Measurements from ENCODE around the gene PCBP1. TPM values are rescaled to one million over a fixed set of nuclear protein-coding genes. Genes with fewer than 3 reads are reported as not detected.
"Not testable (repeated sequence)": the region's sequence is repeated elsewhere in the genome, so short reads cannot be mapped to it uniquely, and the experiment has no call there.

PCBP1 gene
- total RNA-seq, 4 donors from 2014 or later, result 200 to 256 (median 209) TPM

- no peak for DNase-seq (ENCODE audit: low spot score)
- ATAC-seq (ENCODE audit: low FRiP score), result no peak
These were observed 4.5 kb downstream of the PCBP1 start for GRCh38 chr2:70091816-70092215.

GRCh38 chr2:70092576-70093243, 5.4 kb downstream of the PCBP1 start:
- not testable (repeated sequence) for ATAC-seq (ENCODE audit: low FRiP score); DNase-seq (ENCODE audit: low spot score)

More at GRCh38 chr2:70091816-70092215, 4.5 kb downstream of the PCBP1 start:
- TF ChIP-seq CTCF (IDR thresholded peaks at IDR 0.05), result no peak

- DNase-seq (ENCODE audit: low spot score) (no peak), ATAC-seq (ENCODE audit: low FRiP score) (no peak)
- TF ChIP-seq CTCF (IDR thresholded peaks at IDR 0.05), result no peak
These were observed 7.1 kb downstream of the PCBP1 start for GRCh38 chr2:70094171-70094977.

- ATAC-seq (ENCODE audit: low FRiP score) (peak; percentile 7), DNase-seq (ENCODE audit: low spot score) (no peak)
- no peak for TF ChIP-seq CTCF (IDR thresholded peaks at IDR 0.05)
These were observed 7.9 kb downstream of the PCBP1 start for GRCh38 chr2:70094978-70095719.

GRCh38 chr2:70095720-70096670, 8.7 kb downstream of the PCBP1 start:
- ATAC-seq (ENCODE audit: low FRiP score), result no peak
- DNase-seq (ENCODE audit: low spot score), result no peak
- TF ChIP-seq CTCF (IDR thresholded peaks at IDR 0.05), result no peak

- TF ChIP-seq CTCF (IDR thresholded peaks at IDR 0.05), result no peak
- no peak for ATAC-seq (ENCODE audit: low FRiP score)
- DNase-seq (ENCODE audit: low spot score), result no peak
These were observed 10.8 kb downstream of the PCBP1 start for GRCh38 chr2:70098032-70098431.
